ENCODE results near the gene DZIP1L.

DNA sequence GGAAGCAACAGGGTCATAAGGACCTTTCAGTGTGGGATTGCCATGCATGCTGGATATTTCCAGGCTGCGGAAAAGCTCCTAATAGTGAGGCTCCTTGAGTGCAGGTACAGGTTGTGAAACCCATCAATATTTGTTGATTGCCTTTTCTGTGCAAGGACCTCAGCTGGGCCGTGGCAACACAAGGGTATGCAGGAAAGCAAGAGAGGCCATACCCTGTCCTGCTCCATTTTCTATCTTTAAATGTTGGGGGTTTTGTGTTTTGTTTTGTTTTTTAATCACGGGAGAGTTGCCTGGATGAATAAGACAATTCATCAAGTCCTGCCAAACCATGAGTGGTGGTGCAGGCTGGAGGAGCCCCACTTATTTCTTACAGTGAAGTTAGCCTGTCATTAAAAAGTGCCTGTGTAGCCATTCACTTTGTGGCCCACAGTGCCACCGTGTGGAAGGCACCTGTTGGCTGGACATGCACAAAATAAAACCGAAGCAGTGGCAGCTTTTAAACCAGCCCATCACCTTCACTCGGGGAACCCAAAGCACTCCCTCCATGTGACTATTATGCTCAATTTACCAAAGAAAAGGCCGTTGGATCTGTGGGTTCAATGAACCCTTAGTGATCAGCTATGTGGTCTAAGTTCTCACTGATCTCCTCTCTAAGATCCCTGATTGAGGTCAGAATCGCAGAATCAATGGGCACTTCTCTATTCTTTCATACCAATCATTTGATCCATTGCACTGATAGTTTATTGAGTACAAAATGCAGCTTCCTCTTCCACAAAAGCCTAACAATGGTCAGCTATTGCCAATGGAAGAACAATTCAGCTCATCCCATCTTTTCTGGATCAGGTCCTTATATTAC, 63.2 kb downstream of the DZIP1L start:
- TF ChIP-seq HMGXB4 (CRISPR knock-in tag; IDR thresholded peaks at IDR 0.05) (no peak), GRHL2 (CRISPR knock-in tag; IDR thresholded peaks at IDR 0.05; ENCODE audit: insufficient replicate concordance, severe bottlenecking) (no peak), ELF4 (CRISPR knock-in tag; IDR thresholded peaks at IDR 0.05; ENCODE audit: low read depth) (no peak), SP1 (CRISPR knock-in tag; conservative IDR thresholded peaks at IDR 0.05) (no peak), ZNF121 (CRISPR knock-in tag; IDR thresholded peaks at IDR 0.05) (no peak), CBFB (CRISPR knock-in tag; IDR thresholded peaks at IDR 0.05; ENCODE audit: low read depth) (no peak), USF2 (CRISPR knock-in tag; IDR thresholded peaks at IDR 0.05) (no peak), FOXK1 (CRISPR knock-in tag; IDR thresholded peaks at IDR 0.05) (no peak), MAX (CRISPR knock-in tag; IDR thresholded peaks at IDR 0.05) (no peak), ESRRA (CRISPR knock-in tag; IDR thresholded peaks at IDR 0.05; ENCODE audit: borderline replicate concordance) (no peak), KAT7 (CRISPR knock-in tag; IDR thresholded peaks at IDR 0.05; ENCODE audit: borderline replicate concordance) (no peak), TCF7 (CRISPR knock-in tag; IDR thresholded peaks at IDR 0.05; ENCODE audit: low read depth) (no peak), ZNF232 (CRISPR knock-in tag; IDR thresholded peaks at IDR 0.05) (no peak)
- TF ChIP-seq, protein P1, sequence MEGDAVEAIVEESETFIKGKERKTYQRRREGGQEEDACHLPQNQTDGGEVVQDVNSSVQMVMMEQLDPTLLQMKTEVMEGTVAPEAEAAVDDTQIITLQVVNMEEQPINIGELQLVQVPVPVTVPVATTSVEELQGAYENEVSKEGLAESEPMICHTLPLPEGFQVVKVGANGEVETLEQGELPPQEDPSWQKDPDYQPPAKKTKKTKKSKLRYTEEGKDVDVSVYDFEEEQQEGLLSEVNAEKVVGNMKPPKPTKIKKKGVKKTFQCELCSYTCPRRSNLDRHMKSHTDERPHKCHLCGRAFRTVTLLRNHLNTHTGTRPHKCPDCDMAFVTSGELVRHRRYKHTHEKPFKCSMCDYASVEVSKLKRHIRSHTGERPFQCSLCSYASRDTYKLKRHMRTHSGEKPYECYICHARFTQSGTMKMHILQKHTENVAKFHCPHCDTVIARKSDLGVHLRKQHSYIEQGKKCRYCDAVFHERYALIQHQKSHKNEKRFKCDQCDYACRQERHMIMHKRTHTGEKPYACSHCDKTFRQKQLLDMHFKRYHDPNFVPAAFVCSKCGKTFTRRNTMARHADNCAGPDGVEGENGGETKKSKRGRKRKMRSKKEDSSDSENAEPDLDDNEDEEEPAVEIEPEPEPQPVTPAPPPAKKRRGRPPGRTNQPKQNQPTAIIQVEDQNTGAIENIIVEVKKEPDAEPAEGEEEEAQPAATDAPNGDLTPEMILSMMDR (IDR thresholded peaks at IDR 0.05), result peak; percentile 27; the same call in 1 of the 2 replicates
